Retinal pigment epithelial cell (primary cell): ENCODE measurements around the gene HAAO.

Experiments
- DNase-seq: peaks from one replicate; pipeline ENCODE4 v3.0.0-alpha.2; 2010; ENCODE audit warnings: low read depth
- H3K4me3 ChIP-seq: 2 replicates; pipeline ENCODE4 v1.5.1; 2011; ENCODE audit warnings: mild to moderate bottlenecking, low read length, control low read depth, moderate library complexity
- TF ChIP-seq, protein P1 (sequence below): conservative IDR thresholded peaks from 2 replicates; pipeline ENCODE4 v1.5.1; 2011; ENCODE audit warnings: low read depth, low read length, control low read depth, inconsistent platforms

HAAO gene

GRCh38 chr2:42793334-42794270 is 1.2 kb upstream of the HAAO start:
- DNase-seq: no peak
- TF ChIP-seq, protein P1, sequence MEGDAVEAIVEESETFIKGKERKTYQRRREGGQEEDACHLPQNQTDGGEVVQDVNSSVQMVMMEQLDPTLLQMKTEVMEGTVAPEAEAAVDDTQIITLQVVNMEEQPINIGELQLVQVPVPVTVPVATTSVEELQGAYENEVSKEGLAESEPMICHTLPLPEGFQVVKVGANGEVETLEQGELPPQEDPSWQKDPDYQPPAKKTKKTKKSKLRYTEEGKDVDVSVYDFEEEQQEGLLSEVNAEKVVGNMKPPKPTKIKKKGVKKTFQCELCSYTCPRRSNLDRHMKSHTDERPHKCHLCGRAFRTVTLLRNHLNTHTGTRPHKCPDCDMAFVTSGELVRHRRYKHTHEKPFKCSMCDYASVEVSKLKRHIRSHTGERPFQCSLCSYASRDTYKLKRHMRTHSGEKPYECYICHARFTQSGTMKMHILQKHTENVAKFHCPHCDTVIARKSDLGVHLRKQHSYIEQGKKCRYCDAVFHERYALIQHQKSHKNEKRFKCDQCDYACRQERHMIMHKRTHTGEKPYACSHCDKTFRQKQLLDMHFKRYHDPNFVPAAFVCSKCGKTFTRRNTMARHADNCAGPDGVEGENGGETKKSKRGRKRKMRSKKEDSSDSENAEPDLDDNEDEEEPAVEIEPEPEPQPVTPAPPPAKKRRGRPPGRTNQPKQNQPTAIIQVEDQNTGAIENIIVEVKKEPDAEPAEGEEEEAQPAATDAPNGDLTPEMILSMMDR: no peak
- H3K4me3 ChIP-seq: peak overlapping the region; percentile 36

DNA sequence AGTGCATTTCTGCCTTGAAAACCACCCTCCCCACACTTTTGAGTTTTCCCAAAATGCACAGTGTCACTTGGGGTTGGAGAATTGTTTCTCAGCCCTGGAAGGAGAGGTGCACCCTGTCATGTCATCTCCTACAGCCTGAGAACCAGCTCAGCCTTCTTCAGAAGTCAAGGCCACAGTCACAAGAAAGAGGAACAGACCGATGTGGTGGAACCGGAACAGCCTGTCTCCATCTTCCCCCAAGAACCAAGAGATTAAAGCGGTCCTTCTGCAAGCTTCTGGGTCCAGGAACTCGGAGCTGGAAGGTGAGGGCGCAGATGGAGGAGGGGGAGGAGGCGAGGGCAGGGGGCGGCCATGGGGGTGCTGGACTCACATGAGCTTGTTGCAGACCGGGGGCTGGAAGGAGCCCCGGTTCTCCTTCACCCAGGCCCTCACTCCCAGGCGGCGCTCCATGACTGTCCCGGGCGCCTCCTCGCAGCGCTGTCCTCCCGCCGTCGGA is 248 bp downstream of the HAAO start:
- TF ChIP-seq, protein P1: no peak
- DNase-seq: no peak

GRCh38 chr2:42791606-42792005 is 777 bp downstream of the HAAO start:
- peak overlapping the region; percentile 52 for H3K4me3 ChIP-seq
- DNase-seq: no peak
- TF ChIP-seq, protein P1: no peak

More for the DNA sequence above, 248 bp downstream of the HAAO start:
- H3K4me3 ChIP-seq: peak overlapping the region; percentile 52

GRCh38 chr2:42789751-42790150 is 2.6 kb downstream of the HAAO start:
- DNase-seq: no peak
- TF ChIP-seq, protein P1: no peak
- no peak overlapping the region for H3K4me3 ChIP-seq

DNA sequence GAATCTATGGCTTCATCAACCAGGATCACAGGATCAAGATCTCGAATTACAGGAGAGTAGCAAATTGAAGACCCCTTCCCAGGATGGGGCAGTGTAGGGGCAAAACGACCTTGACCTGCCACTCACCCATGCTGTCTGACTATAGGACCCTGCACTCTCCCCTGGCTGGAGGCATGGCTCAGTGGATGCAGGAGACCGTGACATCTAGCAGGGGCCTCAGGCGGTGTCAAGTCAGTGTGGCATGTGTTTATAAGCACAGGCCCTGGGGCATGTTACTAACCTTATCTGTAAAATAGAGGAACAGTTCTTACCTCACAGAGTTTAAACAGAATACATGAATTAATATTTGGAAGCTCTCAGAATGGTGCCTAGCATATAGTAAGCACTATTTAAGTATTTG is 3.5 kb downstream of the HAAO start:
- no peak overlapping the region for H3K4me3 ChIP-seq
- TF ChIP-seq, protein P1: no peak
- DNase-seq: no peak

GRCh38 chr2:42788478-42788793 is 3.9 kb downstream of the HAAO start:
- TF ChIP-seq, protein P1: no peak
- no peak for DNase-seq

More at GRCh38 chr2:42788478-42788793, 3.9 kb downstream of the HAAO start:
- no peak overlapping the region for H3K4me3 ChIP-seq
